Mesendoderm (in vitro differentiated cells): Measurements from ENCODE around the gene ATXN3.

Experiments used
- DNase-seq: peaks from one replicate; pipeline ENCODE4 v3.0.0; 2013
- H2AK5ac ChIP-seq: 2 replicates; pipeline ENCODE4 v1.6.1; 2013; ENCODE audit warnings: low read length, inconsistent platforms
- H2BK120ac ChIP-seq: 2 replicates; pipeline ENCODE4 v1.6.1; 2013; ENCODE audit warnings: low read depth, mild to moderate bottlenecking, low read length, moderate library complexity, mixed read lengths
- H2BK15ac ChIP-seq: replicated peaks from 2 replicates; pipeline ENCODE4 v1.6.1; 2013; ENCODE audit warnings: low read depth, mild to moderate bottlenecking, moderate library complexity
- H2BK5ac ChIP-seq: 2 replicates; pipeline ENCODE4 v1.6.1; 2013; ENCODE audit warnings: low read length, inconsistent platforms
- H3K18ac ChIP-seq: 2 replicates; pipeline ENCODE4 v1.6.1; 2013; ENCODE audit warnings: mild to moderate bottlenecking, low read length, mixed read lengths
- H3K23ac ChIP-seq: one replicate; pipeline ENCODE4 v1.6.1; 2013; ENCODE audit warnings: low read length
- H3K27ac ChIP-seq: 2 replicates; pipeline ENCODE4 v1.5.1; 2013; ENCODE audit warnings: low read depth, mild to moderate bottlenecking, inconsistent platforms, low read length, moderate library complexity
- H3K27me3 ChIP-seq: 2 replicates; pipeline ENCODE4 v1.6.1; 2013; ENCODE audit warnings: low read length, control low read depth, mild to moderate bottlenecking, inconsistent platforms; ENCODE audit not compliant: insufficient read depth, poor library complexity
- H3K36me3 ChIP-seq: 2 replicates; pipeline ENCODE4 v1.6.1; 2013; ENCODE audit warnings: low read length, inconsistent platforms; ENCODE audit not compliant: control insufficient read depth, insufficient read depth
- H3K4ac ChIP-seq: one replicate; pipeline ENCODE4 v1.6.1; 2013; ENCODE audit warnings: low read depth, mild to moderate bottlenecking, low read length, moderate library complexity
- H3K4me1 ChIP-seq: 2 replicates; pipeline ENCODE4 v1.6.1; 2013; ENCODE audit warnings: low read depth, low read length, inconsistent platforms; ENCODE audit not compliant: control insufficient read depth
- H3K4me2 ChIP-seq: 2 replicates; pipeline ENCODE4 v1.6.1; 2013; ENCODE audit warnings: low read length
- H3K4me3 ChIP-seq: 2 replicates; pipeline ENCODE4 v1.5.1; 2013; ENCODE audit warnings: mild to moderate bottlenecking, low read length
- H3K56ac ChIP-seq: one replicate; pipeline ENCODE4 v1.6.1; 2013; ENCODE audit warnings: low read length
- H3K79me1 ChIP-seq: 2 replicates; pipeline ENCODE4 v1.6.1; 2013; ENCODE audit warnings: low read length, inconsistent platforms
- H3K79me2 ChIP-seq: 2 replicates; pipeline ENCODE4 v1.6.1; 2013; ENCODE audit warnings: mild to moderate bottlenecking, low read length; ENCODE audit not compliant: control insufficient read depth, insufficient read depth
- H3K9ac ChIP-seq: 2 replicates; pipeline ENCODE4 v1.6.1; 2013; ENCODE audit warnings: low read length, inconsistent platforms
- H4K5ac ChIP-seq: one replicate; pipeline ENCODE4 v1.6.1; 2013; ENCODE audit warnings: low read length
- H4K8ac ChIP-seq: one replicate; pipeline ENCODE4 v1.6.1; 2013; ENCODE audit warnings: low read depth, mild to moderate bottlenecking, control low read depth, low read length, moderate library complexity
- WGBS: extraction: QIAGEN DNeasy Blood & Tissue Kit; methylation state at CpG from one replicate; pipeline ENCODE4 v1.1.7; 2013; ENCODE audit warnings: low lambda C conversion rate, missing lambda C conversion rate; ENCODE audit not compliant: insufficient coverage; ENCODE audit errors: extremely low coverage; 5-methylcytosine and 5-hydroxymethylcytosine counted together

The ATXN3 gene

DNA sequence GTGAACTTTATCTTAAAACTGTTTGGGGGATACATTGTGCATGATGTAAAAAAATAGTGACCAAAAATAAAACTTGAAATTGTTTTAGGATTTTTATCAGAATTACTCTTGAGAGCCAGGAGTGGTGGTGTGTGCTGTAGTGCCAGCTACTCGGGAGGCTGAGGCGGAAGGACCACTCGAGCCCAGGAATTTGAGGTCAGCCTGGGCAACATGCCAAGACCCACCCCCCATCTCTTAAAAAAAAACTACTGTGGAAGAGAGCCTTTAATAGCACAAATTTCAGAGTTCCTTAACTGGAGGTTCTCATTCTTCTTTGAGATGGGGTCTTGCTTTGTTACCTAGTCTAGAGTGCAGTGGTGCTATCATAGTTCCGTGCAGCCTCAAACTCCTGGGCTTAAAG lies 36.9 kb upstream of the ATXN3 start:
- H3K79me2 ChIP-seq, result no peaks in the 10 kb centered on the region
- H3K23ac ChIP-seq, result no peak overlapping the region
- H3K27me3 ChIP-seq, result no peaks in the 10 kb centered on the region
- H3K27ac ChIP-seq, result no peak overlapping the region
- H3K9ac ChIP-seq, result no peak overlapping the region
- no peak overlapping the region for H4K5ac ChIP-seq
- H4K8ac ChIP-seq, result no peak overlapping the region
- no peak for DNase-seq
- H3K36me3 ChIP-seq, result peaks cover 5% of the 10 kb centered on the region
- H2BK15ac ChIP-seq, result no peak overlapping the region
- no peak overlapping the region for H3K56ac ChIP-seq
- H3K18ac ChIP-seq, result no peak overlapping the region
- peaks cover 2% of the 10 kb centered on the region for H3K79me1 ChIP-seq
- WGBS, result no CpG with 5 or more reads among the region's 4 CpGs
- H3K4me1 ChIP-seq, result no peaks in the 10 kb centered on the region
- no peak overlapping the region for H2AK5ac ChIP-seq
- no peak overlapping the region for H3K4me3 ChIP-seq
- no peak overlapping the region for H2BK5ac ChIP-seq
- H3K4ac ChIP-seq, result no peak overlapping the region
- H2BK120ac ChIP-seq, result no peak overlapping the region
- no peak overlapping the region for H3K4me2 ChIP-seq

GRCh38 chr14:92135269-92135668 lies 28.9 kb upstream of the ATXN3 start:
- no peaks in the 10 kb centered on the region for H3K79me1 ChIP-seq
- no peak overlapping the region for H3K23ac ChIP-seq
- no peak overlapping the region for H3K4ac ChIP-seq
- no peak overlapping the region for H3K18ac ChIP-seq
- H3K27me3 ChIP-seq, result no peaks in the 10 kb centered on the region
- no peak overlapping the region for H2BK5ac ChIP-seq
- H3K4me1 ChIP-seq, result no peaks in the 10 kb centered on the region
- no CpG with 5 or more reads among the region's 1 CpG for WGBS
- H3K4me3 ChIP-seq, result no peak overlapping the region
- no peak overlapping the region for H3K27ac ChIP-seq
- no peak overlapping the region for H2AK5ac ChIP-seq
- H3K79me2 ChIP-seq, result no peaks in the 10 kb centered on the region
- H3K56ac ChIP-seq, result no peak overlapping the region
- H3K9ac ChIP-seq, result no peak overlapping the region
- H4K8ac ChIP-seq, result no peak overlapping the region
- H2BK120ac ChIP-seq, result no peak overlapping the region
- H3K36me3 ChIP-seq, result peaks cover 4% of the 10 kb centered on the region
- no peak overlapping the region for H3K4me2 ChIP-seq
- H4K5ac ChIP-seq, result no peak overlapping the region
- no peak overlapping the region for H2BK15ac ChIP-seq
- peak; percentile 14 for DNase-seq

GRCh38 chr14:92134456-92134855 lies 28.1 kb upstream of the ATXN3 start:
- DNase-seq, result no peak
- H3K4me2 ChIP-seq, result no peak overlapping the region
- no peak overlapping the region for H2BK5ac ChIP-seq
- H2BK120ac ChIP-seq, result no peak overlapping the region
- H3K27ac ChIP-seq, result no peak overlapping the region
- no peaks in the 10 kb centered on the region for H3K79me2 ChIP-seq
- H3K9ac ChIP-seq, result no peak overlapping the region
- H3K27me3 ChIP-seq, result no peaks in the 10 kb centered on the region
- WGBS, result no CpG with 5 or more reads among the region's 1 CpG
- H4K5ac ChIP-seq, result no peak overlapping the region
- H3K36me3 ChIP-seq, result peaks cover 4% of the 10 kb centered on the region
- H3K56ac ChIP-seq, result no peak overlapping the region
- no peaks in the 10 kb centered on the region for H3K79me1 ChIP-seq
- H3K4ac ChIP-seq, result no peak overlapping the region
- no peak overlapping the region for H3K4me3 ChIP-seq
- no peaks in the 10 kb centered on the region for H3K4me1 ChIP-seq
- H2AK5ac ChIP-seq, result no peak overlapping the region
- H2BK15ac ChIP-seq, result no peak overlapping the region
- no peak overlapping the region for H3K23ac ChIP-seq
- H3K18ac ChIP-seq, result no peak overlapping the region
- no peak overlapping the region for H4K8ac ChIP-seq

GRCh38 chr14:92122761-92123160 lies 16.4 kb upstream of the ATXN3 start:
- H4K5ac ChIP-seq, result no peak overlapping the region
- peak overlapping the region; percentile 98 for H3K56ac ChIP-seq
- WGBS, result no CpG with 5 or more reads among the region's 9 CpGs
- peak overlapping the region; percentile 61 for H3K18ac ChIP-seq
- no peak overlapping the region for H2BK120ac ChIP-seq
- H3K27me3 ChIP-seq, result no peaks in the 10 kb centered on the region
- peak overlapping the region; percentile 97 for H3K9ac ChIP-seq
- H2AK5ac ChIP-seq, result no peak overlapping the region
- H3K4me1 ChIP-seq, result no peaks in the 10 kb centered on the region
- H3K27ac ChIP-seq, result no peak overlapping the region
- no peak for DNase-seq
- H3K4me3 ChIP-seq, result peak overlapping the region; percentile 90
- no peak overlapping the region for H2BK5ac ChIP-seq
- peak overlapping the region; percentile 67 for H3K4me2 ChIP-seq
- H3K36me3 ChIP-seq, result no peaks in the 10 kb centered on the region
- H2BK15ac ChIP-seq, result no peak overlapping the region
- H3K79me1 ChIP-seq, result peaks cover 12% of the 10 kb centered on the region
- H3K23ac ChIP-seq, result no peak overlapping the region
- peaks cover 10% of the 10 kb centered on the region for H3K79me2 ChIP-seq
- H3K4ac ChIP-seq, result peak overlapping the region; percentile 79
- H4K8ac ChIP-seq, result peak overlapping the region; percentile 43

DNA sequence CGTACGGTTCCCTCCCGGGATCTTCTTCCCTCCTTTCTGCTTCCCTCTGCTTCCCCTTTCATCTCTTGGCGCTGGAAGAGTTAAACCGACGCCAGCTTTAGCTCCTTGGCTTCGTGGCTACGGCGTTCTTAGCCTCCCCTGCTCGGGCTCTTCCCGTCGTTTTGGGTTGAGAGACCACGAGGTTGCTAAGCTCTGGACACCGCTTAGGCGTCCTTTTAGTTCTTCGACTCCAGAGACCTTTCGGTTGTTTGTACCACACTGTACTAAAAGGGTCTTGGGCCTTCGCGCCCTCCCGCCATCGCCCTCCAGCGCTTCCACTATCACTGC lies 15.9 kb upstream of the ATXN3 start:
- H3K4me1 ChIP-seq, result no peaks in the 10 kb centered on the region
- H3K36me3 ChIP-seq, result no peaks in the 10 kb centered on the region
- no peaks in the 10 kb centered on the region for H3K27me3 ChIP-seq
- H2AK5ac ChIP-seq, result no peak overlapping the region
- H4K8ac ChIP-seq, result peak overlapping the region; percentile 43
- H3K79me1 ChIP-seq, result peaks cover 11% of the 10 kb centered on the region
- H2BK120ac ChIP-seq, result peak overlapping the region; percentile 30
- H3K56ac ChIP-seq, result peak overlapping the region; percentile 98
- peak overlapping the region; percentile 90 for H3K4me3 ChIP-seq
- peak overlapping the region; percentile 61 for H3K18ac ChIP-seq
- H3K23ac ChIP-seq, result no peak overlapping the region
- peak; percentile 74 for DNase-seq
- peak overlapping the region; percentile 59 for H3K4me2 ChIP-seq
- no peak overlapping the region for H4K5ac ChIP-seq
- peak overlapping the region; percentile 91 for H3K27ac ChIP-seq
- H2BK15ac ChIP-seq, result no peak overlapping the region
- H2BK5ac ChIP-seq, result no peak overlapping the region
- peak overlapping the region; percentile 84 for H3K4ac ChIP-seq
- H3K9ac ChIP-seq, result peak overlapping the region; percentile 97
- H3K79me2 ChIP-seq, result peaks cover 10% of the 10 kb centered on the region
- WGBS, result no CpG with 5 or more reads among the region's 22 CpGs

GRCh38 chr14:92121670-92122350 lies 15.4 kb upstream of the ATXN3 start, which contains the start of the genes CPSF2 and NDUFB1:
CPSF2 (plus strand) TSS chr14:92121969; CDS start chr14:92130985, 9,016 bp downstream.
NDUFB1 (minus strand) TSS chr14:92121706; CDS start chr14:92117637, 4,069 bp downstream.
- H2BK15ac ChIP-seq, result no peak within 1 kb of the TSS
- H3K23ac ChIP-seq, result peak within 1 kb of the TSS; percentile 73
- peak within 1 kb of the TSS; percentile 91 for H3K27ac ChIP-seq
- H3K4me2 ChIP-seq, result peak within 1 kb of the TSS; percentile 77
- H3K27me3 ChIP-seq, result no peaks in the 10 kb centered on the region
- H2BK120ac ChIP-seq, result peak within 1 kb of the TSS; percentile 30
- H3K4me3 ChIP-seq, result peak within 1 kb of the TSS; percentile 94
- peak within 1 kb of the TSS; percentile 98 for H3K56ac ChIP-seq
- H3K79me2 ChIP-seq, result peaks cover 10% of the 10 kb centered on the region
- no peak within 1 kb of the TSS for H2AK5ac ChIP-seq
- H3K79me1 ChIP-seq, result peaks cover 11% of the 10 kb centered on the region
- H3K36me3 ChIP-seq, result peaks cover under 1% of the 10 kb centered on the region
- peak within 1 kb of the TSS; percentile 43 for H4K8ac ChIP-seq
- H3K18ac ChIP-seq, result peak within 1 kb of the TSS; percentile 91
- H4K5ac ChIP-seq, result peak within 1 kb of the TSS; percentile 68
- peak within 1 kb of the TSS; percentile 97 for H3K9ac ChIP-seq
- no peaks in the 10 kb centered on the region for H3K4me1 ChIP-seq
- DNase-seq, result peak; percentile 88
- WGBS, result no CpG with 5 or more reads among the region's 55 CpGs
- H2BK5ac ChIP-seq, result peak within 1 kb of the TSS; percentile 87
- peak within 1 kb of the TSS; percentile 84 for H3K4ac ChIP-seq
